NAMALWA (cell line): Measurements from ENCODE around the gene ZNF208.
"Not testable (repeated sequence)": the region's sequence is repeated elsewhere in the genome, so short reads cannot be mapped to it uniquely, and the experiment has no call there.

Experiments
- DNase-seq: peaks from one replicate; pipeline ENCODE4 v3.0.0-alpha.2; 2015; ENCODE audit warnings: low spot score

Gene ZNF208

DNA sequence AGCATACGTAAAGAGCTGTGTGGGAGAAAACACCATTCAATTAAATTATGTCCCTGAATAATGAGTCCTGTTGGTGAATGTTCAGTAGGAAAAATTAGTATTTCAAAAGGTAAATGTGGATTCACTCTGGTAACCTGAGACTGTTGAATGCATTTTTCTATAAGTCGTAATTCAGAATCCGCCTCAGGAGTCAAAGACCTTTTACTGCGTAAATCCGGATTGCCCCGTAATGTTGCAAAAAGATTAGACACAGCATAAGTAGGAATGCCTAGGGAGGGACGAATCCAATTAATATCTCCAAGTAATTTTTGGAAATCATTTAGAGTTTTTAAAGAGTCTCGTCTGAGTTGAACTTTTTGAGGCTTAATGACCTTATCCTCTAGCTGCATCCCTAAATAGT is 126.0 kb downstream of the ZNF208 start:
- DNase-seq: not testable (repeated sequence)

GRCh38 chr19:21883516-21883915 is 127.2 kb downstream of the ZNF208 start:
- DNase-seq: no peak
